HepG2 (cell line): ENCODE data around the gene MAGI1. TPM values are rescaled to one million over a fixed set of nuclear protein-coding genes. Genes with fewer than 3 reads are reported as not detected.

Experiments used
- ATAC-seq: fragments of 200-7000 bp; cut with Tn5 transposase; 3 replicates; pipeline ENCODE4 v1.9.1; 2020; ENCODE audit warnings: mild to moderate bottlenecking, moderate library complexity
- BruUV-seq: library from RNA; stranded (reverse); fragments of 400-500 nt; replicated peaks from 2 replicates; lab custom pipeline; 2021; lab: Mats Ljungman, UMichigan
- CTCF ChIA-PET: fragments of 300-600 bp; formaldehyde crosslinking; extraction: SDS; loops from one replicate; lab custom pipeline; 2021; ENCODE audit warnings: low total read pairs, inconsistent platforms, low intra/inter-chr PET ratio; lab: Yijun Ruan, JAX
- POLR2A ChIA-PET: fragments of 350-600 bp; sonication (Branson Sonifier 250); formaldehyde crosslinking; loops from one replicate; lab custom pipeline; 2020; ENCODE audit warnings: antibody characterized with exemption, inconsistent platforms; lab: Yijun Ruan, JAX
- DNase-seq: peaks from one replicate; pipeline ENCODE4 v3.0.0-alpha.2; 2015; ENCODE audit warnings: low spot score
- FAIRE-seq: peaks from 3 replicates; lab custom pipeline; 2011; peaks lifted over from hg19 to GRCh38; lab: Jason Lieb, UNC
- H2AFZ ChIP-seq: one replicate; pipeline ENCODE4 v1.6.1; 2011; ENCODE audit warnings: low read length, inconsistent platforms
- H3K27ac ChIP-seq: fragments of 300-600 bp; 3 replicates; pipeline ENCODE4 v1.8.0; 2011; ENCODE audit warnings: mixed run types, mild to moderate bottlenecking, mixed read lengths, low read length, inconsistent platforms; ENCODE audit not compliant: insufficient read depth; ENCODE audit errors: extremely low read length
- H3K27me3 ChIP-seq, 2 experiments: fragments of 200-600 bp in 1 of 2; 2 replicates in 1 of 2; 3 replicates in 1 of 2; pipeline versions ENCODE4 v1.6.0 to v1.8.0; 2011; ENCODE audit warnings: low read length in 2 of 2, mild to moderate bottlenecking in 2 of 2, moderate library complexity in 2 of 2, inconsistent platforms in 1 of 2; ENCODE audit not compliant: insufficient read depth in 2 of 2, control insufficient read depth in 1 of 2
- H3K36me3 ChIP-seq, 2 experiments: fragments of 200-600 bp in 1 of 2; replicated peaks in 1 of 2; 2 replicates in 1 of 2; 3 replicates in 1 of 2; pipeline versions ENCODE4 v1.5.1 to v1.8.0; 2011; ENCODE audit warnings: low read length in 2 of 2, inconsistent platforms in 1 of 2; ENCODE audit not compliant: insufficient read depth in 2 of 2, control insufficient read depth in 1 of 2
- H3K4me1 ChIP-seq: 2 replicates; pipeline ENCODE4 v1.5.1; 2012; ENCODE audit warnings: low read length, inconsistent platforms; ENCODE audit not compliant: insufficient read depth
- H3K4me2 ChIP-seq: 2 replicates; pipeline ENCODE4 v1.6.0; 2011; ENCODE audit warnings: low read depth, low read length, inconsistent platforms
- H3K4me3 ChIP-seq, 3 experiments: fragments of 200-600 bp in 1 of 3; sonication (generic), shearing (Covaris generic) in 1 of 3; replicated peaks in 1 of 3; 2 replicates each; pipeline ENCODE4 v1.5.1; 2011 to 2016; ENCODE audit warnings: low read length in 3 of 3, inconsistent platforms in 2 of 3, low read depth in 2 of 3, mild to moderate bottlenecking in 2 of 3, control low read depth in 1 of 3, mixed read lengths in 1 of 3; ENCODE audit not compliant: insufficient read depth in 1 of 3
- H3K79me2 ChIP-seq: one replicate; pipeline ENCODE4 v1.6.1; 2011; ENCODE audit warnings: low read length, inconsistent platforms; ENCODE audit not compliant: insufficient read depth
- H3K9ac ChIP-seq: 2 replicates; pipeline ENCODE4 v1.6.0; 2011; ENCODE audit warnings: mild to moderate bottlenecking, low read depth, low read length, inconsistent platforms; ENCODE audit not compliant: insufficient read depth
- H3K9me3 ChIP-seq: 2 replicates; pipeline ENCODE4 v1.5.1; 2012; ENCODE audit warnings: mild to moderate bottlenecking, low read length
- H4K20me1 ChIP-seq: 2 replicates; pipeline ENCODE4 v1.6.0; 2011; ENCODE audit warnings: inconsistent platforms, mild to moderate bottlenecking, low read length, moderate library complexity; ENCODE audit not compliant: insufficient read depth
- CEBPB ChIP-seq: IDR thresholded peaks from 2 replicates; pipeline ENCODE4 v1.6.1; 2011; ENCODE audit warnings: low read depth, low read length, improper control_type of control experiment, borderline replicate concordance
- DZIP1 ChIP-seq: sonication (generic); formaldehyde crosslinking; IDR thresholded peaks from 2 replicates; pipeline ENCODE4 v1.5.0; 2020; ENCODE audit warnings: mild to moderate bottlenecking, missing genetic modification reagents
- GATAD2A ChIP-seq: IDR thresholded peaks from 2 replicates; pipeline ENCODE4 v1.6.1; 2016
- NFE2 ChIP-seq: sonication (generic); formaldehyde crosslinking; IDR thresholded peaks from 2 replicates; pipeline ENCODE4 v1.4.0; 2020; ENCODE audit warnings: missing genetic modification reagents
- ONECUT2 ChIP-seq: sonication (generic); formaldehyde crosslinking; IDR thresholded peaks from 2 replicates; pipeline ENCODE4 v1.4.0; 2020; ENCODE audit warnings: missing genetic modification reagents
- POLR2AphosphoS5 ChIP-seq: IDR thresholded peaks from 2 replicates; pipeline ENCODE4 v1.6.1; 2012; ENCODE audit warnings: low read depth, low read length
- ZC3H13 ChIP-seq: sonication (generic); formaldehyde crosslinking; IDR thresholded peaks from 2 replicates; pipeline ENCODE4 v1.8.1; 2023; ENCODE audit warnings: mild to moderate bottlenecking, missing genetic modification reagents, moderate library complexity
- ZFP82 ChIP-seq: sonication (generic); formaldehyde crosslinking; IDR thresholded peaks from 2 replicates; pipeline ENCODE4 v1.5.1; 2020; ENCODE audit warnings: mild to moderate bottlenecking, missing genetic modification reagents, borderline replicate concordance
- ZNF543 ChIP-seq: sonication (generic); formaldehyde crosslinking; IDR thresholded peaks from 2 replicates; pipeline ENCODE4 v1.4.0; 2020; ENCODE audit warnings: mild to moderate bottlenecking, missing genetic modification reagents
- ZNF562 ChIP-seq: sonication (generic); formaldehyde crosslinking; IDR thresholded peaks from 2 replicates; pipeline ENCODE4 v1.8.0; 2022; ENCODE audit warnings: missing genetic modification reagents, borderline replicate concordance
- ZNF652 ChIP-seq: IDR thresholded peaks from 2 replicates; pipeline ENCODE4 v1.6.1; 2016; ENCODE audit warnings: low read depth, borderline replicate concordance
- WGBS: methylation state at CpG from one replicate; pipeline ENCODE4 v1.1.6; 2017; ENCODE audit warnings: low lambda C conversion rate; 5-methylcytosine and 5-hydroxymethylcytosine counted together
- in situ Hi-C: cut with HindIII; loops from 2 replicates; pipeline ENCODE4 v1.10.0; 2017; ENCODE audit warnings: low pct_unique_long_range_greater_than_20kb; ENCODE audit not compliant: extremely low pct_ligation_motif_present
- intact Hi-C: fragments of 100-400 bp; cut with micrococcal nuclease; formaldehyde crosslinking; loops from one replicate; pipeline ENCODE4 v1.10.0; 2022; ENCODE audit not compliant: unreplicated experiment
- polyA plus RNA-seq, 8 experiments: library from polyadenylated mRNA; depleted of rRNA in 3 of 8; stranded (reverse) in 7 of 8; unstranded in 1 of 8; fragments of >200 nt; fragmentation: Illumina TruSeq in 4 of 8; extraction: Trizol in 4 of 8; gene quantifications; 2 replicates each; pipeline versions ENCODE4 v1.2.1 to v1.2.3, GENCODE V29; 2011 to 2016; ENCODE audit warnings: low read depth in 4 of 8, missing spikeins in 1 of 8, mixed read lengths in 1 of 8; ENCODE audit not compliant: insufficient read depth in 1 of 8
- total RNA-seq, 5 experiments: library from RNA; depleted of rRNA; stranded (reverse); fragments of >200 nt; fragmentation: Illumina TruSeq; extraction: Trizol; gene quantifications; 2 replicates each; pipeline ENCODE4 v1.2.3, GENCODE V29; 2016; ENCODE audit warnings: low read depth in 1 of 5
- TF ChIP-seq, protein P1 (sequence below): sonication (generic); formaldehyde crosslinking; IDR thresholded peaks from 2 replicates; pipeline ENCODE4 v1.4.0; 2020; ENCODE audit warnings: missing genetic modification reagents, borderline replicate concordance

Gene MAGI1
- total and polyA plus RNA-seq, 2 of the 13 experiments (the other 11 are each of a cell fraction or from before 2014, with no cell fraction given), result 22.2 to 26.0 TPM

DNA sequence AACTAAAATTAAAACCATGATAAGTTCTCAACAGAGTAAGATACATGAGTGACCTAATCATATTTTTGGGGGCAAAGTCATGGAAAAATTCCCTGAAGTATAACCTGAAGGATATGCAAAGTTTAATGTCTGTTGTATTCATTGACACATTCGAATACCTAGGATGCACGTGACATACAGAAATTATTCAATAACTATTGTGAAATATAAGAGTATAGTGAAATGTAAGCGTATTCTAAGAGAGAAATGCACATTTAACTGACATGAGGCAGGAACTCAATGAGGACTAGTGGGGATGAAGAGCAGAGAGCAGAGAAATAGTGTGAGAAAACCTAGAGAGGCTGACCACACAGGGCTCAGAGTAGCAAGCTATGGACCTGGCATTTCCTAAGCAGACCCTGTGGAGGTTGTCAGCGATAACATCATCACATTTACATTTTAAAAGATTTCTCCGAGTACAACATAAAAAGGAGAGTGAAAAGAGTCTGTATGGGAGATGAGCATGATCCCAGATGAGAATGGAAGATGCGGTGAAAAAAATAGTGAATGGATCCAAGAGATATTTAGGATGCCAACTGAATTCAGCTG lies 588.8 kb downstream of the MAGI1 start:
- H4K20me1 ChIP-seq, result no peaks in the 10 kb centered on the region
- no peaks in the 10 kb centered on the region for H3K9me3 ChIP-seq
- peaks cover 0 to 9% of the 10 kb centered on the region in 2 experiments; a peak in 2 of 5 replicates for H3K36me3 ChIP-seq
- BruUV-seq, result no TSS peak
- intact Hi-C loops (no loop called here), in situ Hi-C loops (no loop called here)
- no peak overlapping the region for H3K4me3 ChIP-seq
- CTCF ChIA-PET, result no interaction called here
- no peaks in the 10 kb centered on the region for H3K79me2 ChIP-seq
- POLR2A ChIA-PET, result no interaction called here
- H3K27me3 ChIP-seq, result no peaks in the 10 kb centered on the region
- H3K4me2 ChIP-seq, result no peak overlapping the region
- H2AFZ ChIP-seq, result no peak overlapping the region
- no peak overlapping the region for H3K27ac ChIP-seq
- FAIRE-seq, result no peak
- no peak for DNase-seq
- 97% methylated on average over 6 of the region's 6 CpGs for WGBS
- ATAC-seq, result no peak
- TF ChIP-seq CEBPB, result peak; percentile 51; the same call in 1 of the 2 replicates
- TF ChIP-seq GATAD2A (CRISPR knock-in tag), result no peak
- no peak for TF ChIP-seq ZFP82
- H3K9ac ChIP-seq, result no peak overlapping the region
- no peaks in the 10 kb centered on the region for H3K4me1 ChIP-seq

DNA sequence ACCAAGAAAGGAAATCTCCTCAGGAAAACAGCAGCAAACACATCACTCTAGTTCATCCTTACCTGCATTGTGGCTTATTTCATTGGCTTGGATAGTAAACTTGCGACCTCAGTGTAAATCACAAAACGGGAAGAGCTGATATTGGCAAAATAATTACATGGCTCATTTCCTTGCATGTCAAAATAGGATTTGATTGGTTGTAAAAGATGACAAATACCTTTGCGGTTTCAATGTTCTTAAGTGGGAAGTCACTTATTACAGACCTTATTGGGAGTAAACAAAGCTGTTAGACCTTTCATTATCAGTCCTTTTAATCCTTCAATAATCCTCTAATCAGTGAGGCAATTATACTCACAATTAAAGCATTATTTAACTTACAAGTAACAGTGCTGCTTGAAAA lies 590.6 kb downstream of the MAGI1 start:
- no peak for ATAC-seq
- Histone ChIP-seq H3K4me1 (no peaks in the 10 kb centered on the region), H3K36me3 (peaks cover 0 to 9% of the 10 kb centered on the region in 2 experiments; a peak in 2 of 5 replicates), H3K9me3 (no peaks in the 10 kb centered on the region), H2AFZ (no peak overlapping the region), H3K27me3 (no peaks in the 10 kb centered on the region), H3K4me2 (no peak overlapping the region), H3K4me3 (no peak overlapping the region), H3K27ac (no peak overlapping the region), H3K79me2 (no peaks in the 10 kb centered on the region), H3K9ac (no peak overlapping the region), H4K20me1 (no peaks in the 10 kb centered on the region)
- DNase-seq, result no peak
- CTCF ChIA-PET, result no interaction called here
- FAIRE-seq, result no peak
- BruUV-seq, result no TSS peak
- in situ Hi-C loops (no loop called here), intact Hi-C loops (no loop called here)
- 96% methylated on average over 3 of the region's 3 CpGs for WGBS
- POLR2A ChIA-PET, result no interaction called here
- no peak for TF ChIP-seq ZNF543 (CRISPR knock-in tag)
- TF ChIP-seq ZNF562 (CRISPR knock-in tag), result no peak
- TF ChIP-seq, protein P1, sequence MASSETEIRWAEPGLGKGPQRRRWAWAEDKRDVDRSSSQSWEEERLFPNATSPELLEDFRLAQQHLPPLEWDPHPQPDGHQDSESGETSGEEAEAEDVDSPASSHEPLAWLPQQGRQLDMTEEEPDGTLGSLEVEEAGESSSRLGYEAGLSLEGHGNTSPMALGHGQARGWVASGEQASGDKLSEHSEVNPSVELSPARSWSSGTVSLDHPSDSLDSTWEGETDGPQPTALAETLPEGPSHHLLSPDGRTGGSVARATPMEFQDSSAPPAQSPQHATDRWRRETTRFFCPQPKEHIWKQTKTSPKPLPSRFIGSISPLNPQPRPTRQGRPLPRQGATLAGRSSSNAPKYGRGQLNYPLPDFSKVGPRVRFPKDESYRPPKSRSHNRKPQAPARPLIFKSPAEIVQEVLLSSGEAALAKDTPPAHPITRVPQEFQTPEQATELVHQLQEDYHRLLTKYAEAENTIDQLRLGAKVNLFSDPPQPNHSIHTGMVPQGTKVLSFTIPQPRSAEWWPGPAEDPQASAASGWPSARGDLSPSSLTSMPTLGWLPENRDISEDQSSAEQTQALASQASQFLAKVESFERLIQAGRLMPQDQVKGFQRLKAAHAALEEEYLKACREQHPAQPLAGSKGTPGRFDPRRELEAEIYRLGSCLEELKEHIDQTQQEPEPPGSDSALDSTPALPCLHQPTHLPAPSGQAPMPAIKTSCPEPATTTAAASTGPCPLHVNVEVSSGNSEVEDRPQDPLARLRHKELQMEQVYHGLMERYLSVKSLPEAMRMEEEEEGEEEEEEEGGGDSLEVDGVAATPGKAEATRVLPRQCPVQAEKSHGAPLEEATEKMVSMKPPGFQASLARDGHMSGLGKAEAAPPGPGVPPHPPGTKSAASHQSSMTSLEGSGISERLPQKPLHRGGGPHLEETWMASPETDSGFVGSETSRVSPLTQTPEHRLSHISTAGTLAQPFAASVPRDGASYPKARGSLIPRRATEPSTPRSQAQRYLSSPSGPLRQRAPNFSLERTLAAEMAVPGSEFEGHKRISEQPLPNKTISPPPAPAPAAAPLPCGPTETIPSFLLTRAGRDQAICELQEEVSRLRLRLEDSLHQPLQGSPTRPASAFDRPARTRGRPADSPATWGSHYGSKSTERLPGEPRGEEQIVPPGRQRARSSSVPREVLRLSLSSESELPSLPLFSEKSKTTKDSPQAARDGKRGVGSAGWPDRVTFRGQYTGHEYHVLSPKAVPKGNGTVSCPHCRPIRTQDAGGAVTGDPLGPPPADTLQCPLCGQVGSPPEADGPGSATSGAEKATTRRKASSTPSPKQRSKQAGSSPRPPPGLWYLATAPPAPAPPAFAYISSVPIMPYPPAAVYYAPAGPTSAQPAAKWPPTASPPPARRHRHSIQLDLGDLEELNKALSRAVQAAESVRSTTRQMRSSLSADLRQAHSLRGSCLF (CRISPR knock-in tag), result no peak
- TF ChIP-seq ONECUT2 (CRISPR knock-in tag), result no peak
- no peak for TF ChIP-seq ZNF652 (CRISPR knock-in tag)
- no peak for TF ChIP-seq ZC3H13
- TF ChIP-seq POLR2AphosphoS5, result no peak
- TF ChIP-seq NFE2 (CRISPR knock-in tag), result no peak
- TF ChIP-seq DZIP1 (CRISPR knock-in tag), result no peak
